Mucosa of descending colon (tissue), 3 donors: Measurements from ENCODE around the gene IREB2. TPM values are rescaled to one million over a fixed set of nuclear protein-coding genes. Genes with fewer than 3 reads are reported as not detected.
"Not testable (repeated sequence)": the region's sequence is repeated elsewhere in the genome, so short reads cannot be mapped to it uniquely, and the experiment has no call there.

Experiments
- ATAC-seq: fragments of 200-7000 bp; cut with Tn5 transposase; one replicate; pipeline ENCODE4 v1.9.1; 2020; ENCODE audit warnings: mild to moderate bottlenecking, moderate library complexity
- DNase-seq, 3 donors: peaks; one replicate each; pipeline ENCODE4 v3.0.0-alpha.2; 2020
- H3K36me3 ChIP-seq: fragments of 200-600 bp; one replicate; pipeline ENCODE4 v1.8.0; 2021; ENCODE audit warnings: low read depth, mild to moderate bottlenecking
- H3K4me1 ChIP-seq: fragments of 200-600 bp; one replicate; pipeline ENCODE4 v1.8.0; 2021; ENCODE audit warnings: low read depth, mild to moderate bottlenecking
- H3K4me3 ChIP-seq: fragments of 200-600 bp; one replicate; pipeline ENCODE4 v1.8.0; 2021; ENCODE audit warnings: mild to moderate bottlenecking
- H3K9me3 ChIP-seq: fragments of 200-600 bp; one replicate; pipeline ENCODE4 v1.8.0; 2021; ENCODE audit warnings: mild to moderate bottlenecking
- intact Hi-C, 2 donors: fragments of 100-400 bp; cut with DNase I in 1 of 2; cut with micrococcal nuclease in 1 of 2; formaldehyde crosslinking; loops; one replicate each; pipeline versions ENCODE4 v1.11.0 to v1.11.1; 2022; cut with DNase I, micrococcal nuclease
- total RNA-seq, 3 donors: library from RNA; stranded (reverse); fragmentation: NEBNext Ultra II Directional in 2 of 3; extraction: Animal tissue kit (Norgen Biotek cat#: 25700) in 2 of 3; gene quantifications; one replicate each; pipeline versions ENCODE4 v1.2.1 to v1.2.4, GENCODE V29; 2021 to 2023
- TF ChIP-seq, protein P1 (sequence below): fragments of 200-600 bp; IDR thresholded peaks from one replicate; pipeline ENCODE4 v1.8.0; 2022; ENCODE audit warnings: antibody characterized with exemption, mild to moderate bottlenecking
- donor health status: DM: no; HTN: no; CAD: no; lungs with moderate emphysema.
- donor health status: DM: no; HTN: no; CAD: no.
- donor health status: DM: no; HTN: yes; CAD: no.

The IREB2 gene
- total RNA-seq, 3 donors from 2014 or later = 51.7 to 62.7 (median 62.0) TPM

- no peak overlapping the region for H3K4me3 ChIP-seq
- intact Hi-C loops = no loop called here
- DNase-seq (no peak), ATAC-seq (no peak)
- TF ChIP-seq, protein P1, sequence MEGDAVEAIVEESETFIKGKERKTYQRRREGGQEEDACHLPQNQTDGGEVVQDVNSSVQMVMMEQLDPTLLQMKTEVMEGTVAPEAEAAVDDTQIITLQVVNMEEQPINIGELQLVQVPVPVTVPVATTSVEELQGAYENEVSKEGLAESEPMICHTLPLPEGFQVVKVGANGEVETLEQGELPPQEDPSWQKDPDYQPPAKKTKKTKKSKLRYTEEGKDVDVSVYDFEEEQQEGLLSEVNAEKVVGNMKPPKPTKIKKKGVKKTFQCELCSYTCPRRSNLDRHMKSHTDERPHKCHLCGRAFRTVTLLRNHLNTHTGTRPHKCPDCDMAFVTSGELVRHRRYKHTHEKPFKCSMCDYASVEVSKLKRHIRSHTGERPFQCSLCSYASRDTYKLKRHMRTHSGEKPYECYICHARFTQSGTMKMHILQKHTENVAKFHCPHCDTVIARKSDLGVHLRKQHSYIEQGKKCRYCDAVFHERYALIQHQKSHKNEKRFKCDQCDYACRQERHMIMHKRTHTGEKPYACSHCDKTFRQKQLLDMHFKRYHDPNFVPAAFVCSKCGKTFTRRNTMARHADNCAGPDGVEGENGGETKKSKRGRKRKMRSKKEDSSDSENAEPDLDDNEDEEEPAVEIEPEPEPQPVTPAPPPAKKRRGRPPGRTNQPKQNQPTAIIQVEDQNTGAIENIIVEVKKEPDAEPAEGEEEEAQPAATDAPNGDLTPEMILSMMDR = no peak
- peaks cover 3% of the 10 kb centered on the region for H3K4me1 ChIP-seq
- no peaks in the 10 kb centered on the region for H3K9me3 ChIP-seq
- no peaks in the 10 kb centered on the region for H3K36me3 ChIP-seq
Observed at GRCh38 chr15:78399091-78399490, 38.9 kb upstream of the IREB2 start.

- TF ChIP-seq, protein P1 = no peak
- Histone ChIP-seq H3K4me1 (peaks cover 5% of the 10 kb centered on the region), H3K4me3 (no peak overlapping the region), H3K9me3 (no peaks in the 10 kb centered on the region), H3K36me3 (no peaks in the 10 kb centered on the region)
- intact Hi-C loops = no loop called here
- ATAC-seq (no peak), DNase-seq (no peak)
Observed at GRCh38 chr15:78402061-78402610, 35.9 kb upstream of the IREB2 start.

GRCh38 chr15:78404125-78404524 lies 33.9 kb upstream of the IREB2 start:
- Histone ChIP-seq H3K4me1 (peaks cover 20% of the 10 kb centered on the region), H3K4me3 (no peak overlapping the region), H3K36me3 (no peaks in the 10 kb centered on the region), H3K9me3 (no peaks in the 10 kb centered on the region)
- ATAC-seq = peak; percentile 42
- TF ChIP-seq, protein P1 = no peak
- intact Hi-C loops = no loop called here
- DNase-seq = no peak

DNA sequence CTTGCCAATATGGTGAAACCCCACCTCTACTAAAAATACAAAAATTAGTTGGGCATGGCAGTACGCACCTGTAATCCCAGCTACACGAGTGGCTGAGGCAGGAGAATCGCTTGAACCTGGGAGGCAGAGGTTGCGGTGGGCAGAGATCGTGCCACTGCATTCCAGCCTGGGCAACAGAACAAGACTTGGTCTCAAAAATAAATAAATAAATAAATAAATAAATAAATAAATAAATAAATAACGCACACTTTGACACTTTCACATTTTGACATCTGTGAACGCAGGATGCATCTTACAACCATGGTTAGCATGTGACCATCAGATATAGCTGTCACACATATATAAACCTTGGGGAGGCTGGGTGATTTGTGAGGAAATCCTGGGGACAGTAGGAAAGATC lies 33.2 kb upstream of the IREB2 start:
- H3K36me3 ChIP-seq, intact Hi-C loops, DNase-seq, H3K9me3 ChIP-seq, ATAC-seq, H3K4me3 ChIP-seq: not testable (repeated sequence)
- peaks cover 27% of the 10 kb centered on the region for H3K4me1 ChIP-seq

- peaks cover 28% of the 10 kb centered on the region for H3K4me1 ChIP-seq
- intact Hi-C loops = no loop called here
- TF ChIP-seq, protein P1 = no peak
- H3K36me3 ChIP-seq = no peaks in the 10 kb centered on the region
- no peaks in the 10 kb centered on the region for H3K9me3 ChIP-seq
- no peak for DNase-seq
- no peak for ATAC-seq
- no peak overlapping the region for H3K4me3 ChIP-seq
Observed at GRCh38 chr15:78405336-78405924, 32.6 kb upstream of the IREB2 start.

DNA sequence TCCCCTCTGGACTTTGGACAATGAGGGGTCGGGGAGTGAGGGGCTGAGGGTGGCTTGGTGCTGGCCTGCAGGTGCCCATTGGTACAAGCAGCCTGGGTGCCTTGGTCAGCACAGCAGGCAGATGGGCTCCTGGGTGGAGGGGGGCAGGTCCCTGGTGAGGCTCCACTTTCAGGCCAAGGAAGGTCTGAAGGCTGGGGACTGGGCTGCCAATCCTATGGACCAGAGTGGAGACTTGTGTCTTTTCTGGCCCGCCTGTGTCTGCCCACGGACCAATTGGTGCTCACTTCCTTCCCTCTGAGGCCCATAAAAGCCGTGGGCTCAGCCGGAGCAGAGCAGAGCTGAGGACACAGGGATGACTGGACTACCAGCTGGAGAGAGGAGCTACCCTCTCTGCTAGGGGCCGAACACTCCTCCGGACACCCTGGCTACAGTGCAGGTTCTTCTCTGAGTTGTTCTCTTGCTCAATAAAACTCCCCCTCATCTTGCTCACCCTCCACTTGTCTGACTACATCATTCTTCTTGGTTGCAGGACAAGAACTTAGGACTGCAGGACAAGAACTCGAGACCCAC lies 31.9 kb upstream of the IREB2 start:
- H3K36me3 ChIP-seq = no peaks in the 10 kb centered on the region
- no peak overlapping the region for H3K4me3 ChIP-seq
- TF ChIP-seq, protein P1 = no peak
- no peaks in the 10 kb centered on the region for H3K9me3 ChIP-seq
- ATAC-seq (no peak), DNase-seq (no peak)
- H3K4me1 ChIP-seq = peaks cover 28% of the 10 kb centered on the region
- intact Hi-C loops = no loop called here
